ENCODE results near the gene APOC1. TPM values are rescaled to one million over a fixed set of nuclear protein-coding genes. Genes with fewer than 3 reads are reported as not detected.
A peak's percentile ranks its signal among the peaks of the same experiment; 100 is the strongest.
"Not testable (repeated sequence)": the region's sequence is repeated elsewhere in the genome, so short reads cannot be mapped to it uniquely, and the experiment has no call there.

The APOC1 gene
- 14.5 TPM for total RNA-seq

DNA sequence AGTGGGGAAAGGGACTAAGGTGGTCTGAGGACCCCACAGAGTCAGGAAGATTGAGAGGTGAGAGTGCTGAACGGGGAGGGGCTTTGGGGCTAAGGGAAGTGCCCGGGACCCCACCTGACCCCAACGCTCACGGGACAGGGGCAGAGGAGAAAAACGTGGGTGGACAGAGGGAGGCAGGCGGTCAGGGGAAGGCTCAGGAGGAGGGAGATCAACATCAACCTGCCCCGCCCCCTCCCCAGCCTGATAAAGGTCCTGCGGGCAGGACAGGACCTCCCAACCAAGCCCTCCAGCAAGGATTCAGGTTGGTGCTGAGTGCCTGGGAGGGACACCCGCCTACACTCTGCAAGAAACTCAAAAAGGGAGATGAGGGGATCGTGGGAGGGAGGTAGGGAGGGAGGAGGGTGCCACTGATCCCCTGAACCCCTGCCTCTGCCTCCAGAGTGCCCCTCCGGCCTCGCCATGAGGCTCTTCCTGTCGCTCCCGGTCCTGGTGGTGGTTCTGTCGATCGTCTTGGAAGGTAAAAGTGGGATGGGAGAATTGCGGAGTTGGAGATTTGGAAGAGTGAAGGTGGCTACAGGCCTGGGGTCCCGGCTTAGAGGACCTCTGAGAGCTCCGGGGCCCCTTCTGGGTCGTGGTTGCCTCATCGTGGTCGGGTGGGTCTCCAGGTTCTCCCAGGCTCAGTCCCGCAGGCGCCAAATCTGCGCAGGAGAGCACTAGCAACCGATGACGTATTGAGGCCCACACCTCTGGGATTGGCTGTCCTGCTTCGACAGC is at the start of gene APOC1:
APOC1 (plus strand) TSS at position 176 of the 774 bp plus-strand sequence; CDS start at position 460, 284 bp downstream.
- DNase-seq (ENCODE audit: extremely low spot score in 2 of 2); H3K27me3 ChIP-seq; H3K36me3 ChIP-seq; H3K9me3 ChIP-seq; intact Hi-C loops (cut with DNase I): not testable (repeated sequence)
- H3K4me3 ChIP-seq, result peak within 1 kb of the TSS; percentile 38 to 44
- peaks cover 28% of the 10 kb centered on the region for H3K4me1 ChIP-seq
- peak within 1 kb of the TSS; percentile 66 for H3K27ac ChIP-seq
- TF ChIP-seq POLR2AphosphoS5 (IDR thresholded peaks at IDR 0.05; ENCODE audit: insufficient read depth in 1 of 2, low read depth in 1 of 2), result peak in 1 of 2 donors; percentile 43

DNA sequence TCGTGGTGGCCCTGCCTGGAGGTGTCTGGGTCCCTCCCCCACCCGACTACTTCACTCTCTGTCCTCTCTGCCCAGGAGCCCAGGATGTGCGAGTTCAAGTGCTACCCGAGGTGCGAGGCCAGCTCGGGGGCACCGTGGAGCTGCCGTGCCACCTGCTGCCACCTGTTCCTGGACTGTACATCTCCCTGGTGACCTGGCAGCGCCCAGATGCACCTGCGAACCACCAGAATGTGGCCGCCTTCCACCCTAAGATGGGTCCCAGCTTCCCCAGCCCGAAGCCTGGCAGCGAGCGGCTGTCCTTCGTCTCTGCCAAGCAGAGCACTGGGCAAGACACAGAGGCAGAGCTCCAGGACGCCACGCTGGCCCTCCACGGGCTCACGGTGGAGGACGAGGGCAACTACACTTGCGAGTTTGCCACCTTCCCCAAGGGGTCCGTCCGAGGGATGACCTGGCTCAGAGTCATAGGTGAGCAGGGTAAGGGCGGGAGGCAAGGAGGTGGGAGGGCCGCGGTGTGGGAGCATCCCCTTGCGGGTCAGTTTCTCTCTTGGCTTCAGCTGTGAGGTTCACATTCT is 49.1 kb upstream of the APOC1 start:
- peaks cover 6% of the 10 kb centered on the region for H3K4me1 ChIP-seq
- H3K9me3 ChIP-seq, result no peaks in the 10 kb centered on the region
- intact Hi-C loops (cut with DNase I), result no loop called here
- H3K4me3 ChIP-seq, result no peak overlapping the region
- DNase-seq (ENCODE audit: extremely low spot score in 2 of 2), result no peak
- no peaks in the 10 kb centered on the region for H3K27me3 ChIP-seq
- peaks cover 0 to 9% of the 10 kb centered on the region in 2 donors for H3K36me3 ChIP-seq
- TF ChIP-seq, protein P1, sequence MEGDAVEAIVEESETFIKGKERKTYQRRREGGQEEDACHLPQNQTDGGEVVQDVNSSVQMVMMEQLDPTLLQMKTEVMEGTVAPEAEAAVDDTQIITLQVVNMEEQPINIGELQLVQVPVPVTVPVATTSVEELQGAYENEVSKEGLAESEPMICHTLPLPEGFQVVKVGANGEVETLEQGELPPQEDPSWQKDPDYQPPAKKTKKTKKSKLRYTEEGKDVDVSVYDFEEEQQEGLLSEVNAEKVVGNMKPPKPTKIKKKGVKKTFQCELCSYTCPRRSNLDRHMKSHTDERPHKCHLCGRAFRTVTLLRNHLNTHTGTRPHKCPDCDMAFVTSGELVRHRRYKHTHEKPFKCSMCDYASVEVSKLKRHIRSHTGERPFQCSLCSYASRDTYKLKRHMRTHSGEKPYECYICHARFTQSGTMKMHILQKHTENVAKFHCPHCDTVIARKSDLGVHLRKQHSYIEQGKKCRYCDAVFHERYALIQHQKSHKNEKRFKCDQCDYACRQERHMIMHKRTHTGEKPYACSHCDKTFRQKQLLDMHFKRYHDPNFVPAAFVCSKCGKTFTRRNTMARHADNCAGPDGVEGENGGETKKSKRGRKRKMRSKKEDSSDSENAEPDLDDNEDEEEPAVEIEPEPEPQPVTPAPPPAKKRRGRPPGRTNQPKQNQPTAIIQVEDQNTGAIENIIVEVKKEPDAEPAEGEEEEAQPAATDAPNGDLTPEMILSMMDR (IDR thresholded peaks at IDR 0.05), result no peak
- TF ChIP-seq POLR2AphosphoS5 (IDR thresholded peaks at IDR 0.05; ENCODE audit: insufficient read depth in 1 of 2, low read depth in 1 of 2) (no peak), POLR2A (IDR thresholded peaks at IDR 0.05) (no peak)
- no peak overlapping the region for H3K27ac ChIP-seq

DNA sequence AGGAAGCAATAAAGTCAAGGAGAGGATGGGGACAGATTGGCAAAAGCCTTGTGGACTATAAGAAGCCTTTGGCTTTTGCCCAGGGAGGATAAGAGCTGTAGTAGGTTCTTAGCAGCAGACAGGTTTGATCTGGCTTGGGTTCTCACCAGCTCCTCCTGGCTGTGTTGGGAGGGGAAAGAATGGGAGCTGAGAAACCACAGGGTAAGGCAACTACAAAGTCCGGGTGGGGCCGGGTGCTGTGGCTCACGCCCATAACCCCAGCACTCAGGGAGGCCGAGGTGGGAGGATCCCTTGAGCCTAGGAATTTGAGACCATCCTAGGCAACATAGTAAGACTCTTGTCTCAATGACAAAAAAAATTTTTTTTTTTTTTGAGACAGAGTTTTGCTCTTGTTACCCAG is 47.7 kb upstream of the APOC1 start:
- no peak overlapping the region for H3K27ac ChIP-seq
- peaks cover 0 to 13% of the 10 kb centered on the region in 2 donors for H3K36me3 ChIP-seq
- intact Hi-C loops (cut with DNase I), result no loop called here

DNA sequence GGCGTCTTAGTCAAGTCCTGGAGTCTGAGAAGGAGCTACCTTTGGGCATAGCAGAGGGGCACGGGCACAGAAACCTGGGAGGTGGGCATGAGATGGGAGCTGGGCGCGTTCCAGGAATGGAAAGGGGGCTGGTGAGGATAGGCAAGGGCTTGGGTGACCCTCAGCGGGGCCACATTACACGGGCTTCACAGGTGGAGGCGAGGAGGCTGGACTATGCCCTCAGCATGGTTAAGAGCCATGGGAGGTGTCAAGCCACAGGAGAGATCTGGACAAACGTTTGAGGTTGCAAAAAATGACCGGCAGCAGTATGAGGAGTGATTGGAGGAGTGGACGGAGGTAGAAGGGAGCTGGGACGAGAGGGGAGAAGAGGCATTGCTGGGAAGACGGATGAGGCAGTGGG is 46.8 kb upstream of the APOC1 start:
- TF ChIP-seq POLR2A (IDR thresholded peaks at IDR 0.05) (no peak), POLR2AphosphoS5 (IDR thresholded peaks at IDR 0.05; ENCODE audit: insufficient read depth in 1 of 2, low read depth in 1 of 2) (no peak)
- TF ChIP-seq, protein P1 (IDR thresholded peaks at IDR 0.05), result no peak
- Histone ChIP-seq H3K4me1 (peaks cover 8% of the 10 kb centered on the region), H3K36me3 (peaks cover 0 to 21% of the 10 kb centered on the region in 2 donors), H3K4me3 (no peak overlapping the region), H3K9me3 (no peaks in the 10 kb centered on the region), H3K27me3 (no peaks in the 10 kb centered on the region), H3K27ac (no peak overlapping the region)
- intact Hi-C loops (cut with DNase I), result no loop called here
- no peak for DNase-seq (ENCODE audit: extremely low spot score in 2 of 2)

More for the DNA sequence above, 47.7 kb upstream of the APOC1 start:
- Histone ChIP-seq H3K4me3 (no peak overlapping the region), H3K9me3 (no peaks in the 10 kb centered on the region), H3K27me3 (no peaks in the 10 kb centered on the region), H3K4me1 (peaks cover 8% of the 10 kb centered on the region)
- TF ChIP-seq POLR2AphosphoS5 (IDR thresholded peaks at IDR 0.05; ENCODE audit: insufficient read depth in 1 of 2, low read depth in 1 of 2), result no peak
- TF ChIP-seq POLR2A (IDR thresholded peaks at IDR 0.05), result no peak
- TF ChIP-seq, protein P1 (IDR thresholded peaks at IDR 0.05), result no peak
- DNase-seq (ENCODE audit: extremely low spot score in 2 of 2), result no peak

DNA sequence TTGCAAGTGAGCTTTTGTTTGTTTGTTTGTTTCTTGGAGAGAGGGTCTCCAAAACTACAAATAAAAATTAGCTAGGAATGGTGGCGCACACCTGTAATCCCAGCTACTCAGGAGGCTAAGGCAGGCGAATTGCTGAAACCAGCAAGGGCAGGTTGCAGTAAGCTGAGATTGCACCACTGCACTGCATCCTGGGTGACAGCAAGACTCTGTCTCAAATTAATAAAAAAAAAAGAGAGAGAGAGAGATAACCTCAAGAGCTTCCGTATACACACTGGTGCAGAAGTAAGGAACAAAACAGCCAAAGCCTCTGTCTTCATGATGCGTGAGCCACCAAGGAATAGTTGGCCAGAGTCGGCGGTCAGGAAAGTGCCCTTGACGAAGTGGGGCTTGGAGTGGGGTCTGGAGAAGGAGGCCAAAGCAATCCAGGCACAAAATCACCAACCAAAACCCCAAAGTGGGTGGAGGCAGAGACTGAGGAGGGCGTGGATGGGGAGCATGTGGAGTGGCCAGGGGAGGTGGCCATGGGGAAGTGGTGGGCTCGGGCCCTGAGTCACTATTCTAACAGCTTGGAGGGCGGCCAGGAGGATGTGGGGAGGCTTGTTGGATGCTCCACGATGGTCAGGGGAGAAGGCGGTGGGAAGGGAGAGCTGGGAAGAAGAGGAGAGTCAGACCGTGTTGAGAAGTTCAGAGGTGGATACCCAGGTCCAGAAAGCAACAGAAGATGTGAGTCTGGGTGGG is 44.5 kb upstream of the APOC1 start:
- Histone ChIP-seq H3K9me3 (no peaks in the 10 kb centered on the region), H3K27me3 (no peaks in the 10 kb centered on the region), H3K36me3 (peaks cover 0 to 43% of the 10 kb centered on the region in 2 donors), H3K4me3 (no peak overlapping the region), H3K27ac (no peak overlapping the region), H3K4me1 (peaks cover 8% of the 10 kb centered on the region)
- DNase-seq (ENCODE audit: extremely low spot score in 2 of 2), result no peak
- intact Hi-C loops (cut with DNase I), result loop anchor here (2.0 kb wide), 1 partner anchor 69 kb away; no protein-coding TSS in a partner anchor
- TF ChIP-seq POLR2AphosphoS5 (IDR thresholded peaks at IDR 0.05; ENCODE audit: insufficient read depth in 1 of 2, low read depth in 1 of 2) (no peak), POLR2A (IDR thresholded peaks at IDR 0.05) (no peak)
- TF ChIP-seq, protein P1 (IDR thresholded peaks at IDR 0.05), result no peak

All from vagina (tissue), 2 donors.